AG09309 (cell line): ENCODE measurements around the gene NFKB1.
"Not testable (repeated sequence)": the region's sequence is repeated elsewhere in the genome, so short reads cannot be mapped to it uniquely, and the experiment has no call there.

Experiments
- DNase-seq: peaks from one replicate; pipeline ENCODE4 v3.0.0-alpha.2; 2010; ENCODE audit warnings: low read depth
- H3K4me3 ChIP-seq: 2 replicates; pipeline ENCODE4 v1.5.1; 2011; ENCODE audit warnings: mild to moderate bottlenecking, low read depth, low read length, moderate library complexity; ENCODE audit not compliant: control insufficient read depth
- TF ChIP-seq, protein P1 (sequence below): IDR thresholded peaks from 2 replicates; pipeline ENCODE4 v1.5.1; 2011; ENCODE audit warnings: mild to moderate bottlenecking, low read depth, low read length, inconsistent platforms; ENCODE audit not compliant: insufficient read depth, control insufficient read depth; ENCODE audit errors: missing control alignments

The NFKB1 gene

DNA sequence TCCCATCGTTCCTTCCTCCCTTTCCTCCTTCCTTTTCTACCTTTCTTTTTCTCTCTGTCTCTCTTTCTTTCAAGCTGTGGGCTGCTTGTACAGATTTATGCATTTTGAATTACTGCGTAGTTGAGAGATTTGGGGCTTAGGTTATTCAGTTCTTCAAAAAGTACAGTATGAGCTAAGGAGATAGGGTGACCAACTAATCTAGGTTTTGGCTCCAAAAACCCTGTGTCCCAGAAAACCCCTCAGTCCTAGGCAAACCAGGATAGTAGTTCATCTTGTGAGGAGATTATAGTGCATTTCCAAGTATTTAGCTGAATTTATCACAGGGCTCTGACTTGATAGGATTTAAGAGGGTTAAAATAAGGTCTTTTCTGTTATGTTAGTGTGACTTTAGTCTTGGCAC lies 64.5 kb downstream of the NFKB1 start:
- TF ChIP-seq, protein P1, sequence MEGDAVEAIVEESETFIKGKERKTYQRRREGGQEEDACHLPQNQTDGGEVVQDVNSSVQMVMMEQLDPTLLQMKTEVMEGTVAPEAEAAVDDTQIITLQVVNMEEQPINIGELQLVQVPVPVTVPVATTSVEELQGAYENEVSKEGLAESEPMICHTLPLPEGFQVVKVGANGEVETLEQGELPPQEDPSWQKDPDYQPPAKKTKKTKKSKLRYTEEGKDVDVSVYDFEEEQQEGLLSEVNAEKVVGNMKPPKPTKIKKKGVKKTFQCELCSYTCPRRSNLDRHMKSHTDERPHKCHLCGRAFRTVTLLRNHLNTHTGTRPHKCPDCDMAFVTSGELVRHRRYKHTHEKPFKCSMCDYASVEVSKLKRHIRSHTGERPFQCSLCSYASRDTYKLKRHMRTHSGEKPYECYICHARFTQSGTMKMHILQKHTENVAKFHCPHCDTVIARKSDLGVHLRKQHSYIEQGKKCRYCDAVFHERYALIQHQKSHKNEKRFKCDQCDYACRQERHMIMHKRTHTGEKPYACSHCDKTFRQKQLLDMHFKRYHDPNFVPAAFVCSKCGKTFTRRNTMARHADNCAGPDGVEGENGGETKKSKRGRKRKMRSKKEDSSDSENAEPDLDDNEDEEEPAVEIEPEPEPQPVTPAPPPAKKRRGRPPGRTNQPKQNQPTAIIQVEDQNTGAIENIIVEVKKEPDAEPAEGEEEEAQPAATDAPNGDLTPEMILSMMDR = no peak
- no peak for DNase-seq
- no peak overlapping the region for H3K4me3 ChIP-seq

DNA sequence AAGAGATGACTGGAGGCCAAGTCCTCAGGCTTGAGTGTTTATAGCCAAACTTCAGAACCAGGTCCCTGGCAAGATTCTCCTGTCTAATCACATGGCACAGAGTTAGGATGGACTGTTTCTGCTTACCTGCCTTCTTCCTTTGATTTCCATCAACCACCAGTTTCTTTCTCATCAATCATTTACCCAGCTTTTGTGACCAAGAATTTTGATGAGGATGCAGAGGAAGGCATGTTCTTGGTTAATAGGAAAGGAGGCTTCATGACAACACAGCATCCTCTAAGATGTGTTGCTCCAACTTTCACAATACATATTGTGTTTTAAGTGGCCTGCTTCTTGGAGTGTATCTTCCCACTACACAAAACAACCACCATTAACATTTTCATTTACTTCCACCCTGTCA lies 65.3 kb downstream of the NFKB1 start:
- TF ChIP-seq, protein P1 = no peak
- H3K4me3 ChIP-seq = no peak overlapping the region
- DNase-seq = no peak

DNA sequence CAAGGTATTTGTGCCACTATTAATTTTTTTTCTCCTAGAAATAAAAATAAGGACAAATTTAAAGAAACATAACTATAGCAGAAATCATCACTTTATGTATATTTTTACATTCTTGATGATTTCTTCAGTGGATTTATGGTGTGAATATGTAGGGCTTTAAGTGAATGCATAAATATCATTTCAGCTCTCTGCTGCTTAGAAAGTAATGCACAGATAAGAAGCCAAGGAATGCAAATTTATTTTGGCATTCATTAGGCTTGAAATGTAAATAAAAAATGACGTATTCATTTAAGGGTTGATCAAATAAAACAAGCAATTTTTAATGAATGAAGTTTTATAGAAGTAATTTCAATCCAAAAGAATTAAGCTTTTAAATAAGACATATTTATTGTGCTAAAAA lies 66.3 kb downstream of the NFKB1 start:
- no peak for DNase-seq
- H3K4me3 ChIP-seq = no peak overlapping the region
- TF ChIP-seq, protein P1 = no peak

DNA sequence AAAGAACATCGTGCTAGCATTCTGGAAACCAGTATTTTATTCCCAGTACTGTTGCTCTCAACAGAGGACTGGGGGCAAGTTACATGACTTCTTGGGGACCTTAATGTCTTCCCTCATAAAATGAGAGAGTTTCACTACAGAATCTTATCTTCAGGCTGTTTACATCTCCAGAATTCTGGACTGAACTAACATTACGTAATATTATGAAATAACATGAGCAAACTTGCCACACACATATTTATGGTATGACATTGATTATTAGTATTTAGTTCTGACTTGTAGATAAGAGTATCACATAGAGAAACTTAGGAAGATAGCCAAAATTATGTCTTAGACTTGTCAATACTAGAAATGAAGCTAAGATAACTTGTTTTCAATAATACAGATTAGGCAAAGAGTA lies 68.0 kb downstream of the NFKB1 start:
- DNase-seq = peak; percentile 13
- TF ChIP-seq, protein P1 = no peak

DNA sequence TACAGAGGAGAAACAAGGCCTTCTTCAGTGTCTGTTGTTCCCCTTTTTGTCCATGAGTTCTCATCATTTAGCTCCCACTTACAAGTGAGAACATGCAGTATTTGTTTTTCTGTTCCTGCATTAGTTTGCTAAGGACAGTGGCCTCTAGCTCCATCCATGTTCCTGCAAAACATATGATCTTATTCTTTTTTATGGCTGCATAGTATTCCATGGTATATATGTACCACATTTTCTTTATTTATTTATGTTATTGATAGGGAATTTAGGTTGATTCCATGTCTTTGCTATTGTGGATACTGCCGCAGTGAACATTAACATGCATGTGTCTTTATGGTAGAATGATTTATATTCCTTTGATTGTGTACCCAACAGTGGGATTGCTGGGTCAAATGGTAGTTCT lies 69.1 kb downstream of the NFKB1 start:
- not testable (repeated sequence) for H3K4me3 ChIP-seq, DNase-seq

More for the DNA sequence above, 68.0 kb downstream of the NFKB1 start:
- no peak overlapping the region for H3K4me3 ChIP-seq

DNA sequence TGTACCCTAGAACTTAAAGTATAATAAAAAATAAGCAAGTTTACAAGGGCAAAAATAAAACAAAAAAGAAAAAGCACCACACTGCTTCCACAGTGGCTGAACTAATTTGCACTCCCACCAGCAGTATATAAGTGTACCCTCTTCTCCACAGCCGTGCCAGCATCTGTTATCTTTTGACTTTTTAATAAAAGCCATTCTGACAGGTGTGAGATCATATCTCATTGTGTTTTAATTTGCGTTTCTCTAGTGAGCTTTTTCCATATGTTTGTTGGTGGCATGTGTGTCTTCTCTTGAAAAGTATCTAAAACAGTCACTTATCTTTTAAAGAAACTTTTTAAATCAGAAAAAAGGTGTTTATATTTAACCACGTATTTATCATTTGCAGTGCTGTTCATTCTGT lies 71.3 kb downstream of the NFKB1 start:
- no peak for DNase-seq
- no peak overlapping the region for H3K4me3 ChIP-seq
- TF ChIP-seq, protein P1 = no peak

DNA sequence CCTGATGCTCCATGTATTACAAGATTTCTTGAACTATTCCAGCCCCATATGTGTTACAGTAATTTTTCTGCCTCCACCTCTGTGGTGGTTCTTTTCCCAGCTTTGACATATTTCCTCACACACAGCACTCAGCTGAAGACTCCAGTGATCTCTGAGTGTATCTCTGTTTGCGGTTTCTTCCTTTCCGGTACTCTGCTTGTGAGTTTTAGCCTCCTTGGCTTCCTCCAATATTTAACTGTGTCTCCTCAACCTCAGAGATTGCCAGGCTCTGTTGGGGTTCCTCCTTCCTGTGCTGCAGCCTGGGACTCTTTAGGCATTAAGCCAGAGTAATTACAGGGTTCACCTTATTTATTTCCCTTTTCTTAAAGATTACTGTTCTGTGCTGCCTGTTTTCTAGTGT lies 73.2 kb downstream of the NFKB1 start:
- no peak for DNase-seq
- TF ChIP-seq, protein P1 = no peak
- no peak overlapping the region for H3K4me3 ChIP-seq
